SK-N-SH (cell line): ENCODE data around the gene IFI6. TPM values are rescaled to one million over a fixed set of nuclear protein-coding genes. Genes with fewer than 3 reads are reported as not detected.

Experiments used
- CTCF ChIA-PET: fragments of 300-600, 350-600 bp; formaldehyde crosslinking; extraction: SDS; loops from one replicate; lab custom pipeline; 2021; lab: Yijun Ruan, JAX
- POLR2A ChIA-PET: fragments of 350-600 bp; sonication (Branson Sonifier 250); formaldehyde crosslinking; extraction: SDS; loops from one replicate; lab custom pipeline; 2020; ENCODE audit warnings: antibody characterized with exemption, inconsistent platforms; lab: Yijun Ruan, JAX
- DNase-seq: peaks from one replicate; pipeline ENCODE4 v3.0.0; 2012
- H2AFZ ChIP-seq: fragments of 200-600 bp; sonication (generic); 2 replicates; pipeline ENCODE4 v1.8.1; 2016; ENCODE audit warnings: antibody characterized with exemption, mild to moderate bottlenecking, low read depth
- H3F3A ChIP-seq: fragments of 200-600 bp; sonication (generic); replicated peaks from 2 replicates; pipeline ENCODE3; 2016; ENCODE audit warnings: antibody characterized with exemption, mild to moderate bottlenecking; ENCODE audit not compliant: insufficient read depth
- H3K27ac ChIP-seq, 2 experiments: fragments of 200-500 bp in 1 of 2; fragments of 200-600 bp in 1 of 2; sonication (Bioruptor generic) in 1 of 2; sonication (generic), shearing (Covaris generic) in 1 of 2; 2 replicates each; pipeline versions ENCODE4 v1.5.1 to v1.6.1; 2014 to 2016; ENCODE audit warnings: low read depth in 2 of 2, inconsistent platforms in 1 of 2, low read length in 1 of 2, mild to moderate bottlenecking in 1 of 2, mixed read lengths in 1 of 2
- H3K27me3 ChIP-seq: fragments of 200-600 bp; sonication (generic), shearing (Covaris generic); 2 replicates; pipeline ENCODE4 v1.6.1; 2016; ENCODE audit warnings: mixed run types; ENCODE audit not compliant: insufficient read depth
- H3K36me3 ChIP-seq, 2 experiments: fragments of 200-500 bp in 1 of 2; fragments of 200-600 bp in 1 of 2; sonication (Bioruptor generic) in 1 of 2; sonication (generic) in 1 of 2; replicated peaks in 1 of 2; 2 replicates each; pipeline versions ENCODE3 to v1.5.1; 2014 to 2016; ENCODE audit warnings: low read length in 1 of 2, mild to moderate bottlenecking in 1 of 2; ENCODE audit not compliant: insufficient read depth in 2 of 2, control insufficient read depth in 1 of 2
- H3K4me1 ChIP-seq, 2 experiments: fragments of 200-500 bp in 1 of 2; fragments of 200-600 bp in 1 of 2; sonication (Bioruptor generic) in 1 of 2; sonication (generic), shearing (Covaris generic) in 1 of 2; 2 replicates each; pipeline versions ENCODE4 v1.5.1 to v1.6.1; 2014 to 2016; ENCODE audit warnings: low read depth in 1 of 2, low read length in 1 of 2, mixed run types in 1 of 2; ENCODE audit not compliant: insufficient read depth in 2 of 2, control insufficient read depth in 1 of 2
- H3K4me2 ChIP-seq: fragments of 200-600 bp; sonication (generic), shearing (Covaris generic); 2 replicates; pipeline ENCODE4 v1.6.1; 2017; ENCODE audit warnings: mixed run types
- H3K4me3 ChIP-seq, 2 experiments: fragments of 200-500 bp in 1 of 2; fragments of 200-600 bp in 1 of 2; sonication (Bioruptor generic) in 1 of 2; sonication (generic), shearing (Covaris generic) in 1 of 2; 2 replicates each; pipeline versions ENCODE4 v1.5.1 to v1.8.1; 2014 to 2016; ENCODE audit warnings: low read depth in 2 of 2, inconsistent platforms in 1 of 2, low read length in 1 of 2, mild to moderate bottlenecking in 1 of 2, mixed read lengths in 1 of 2, moderate library complexity in 1 of 2
- H3K79me2 ChIP-seq: fragments of 200-600 bp; sonication (generic); 2 replicates; pipeline ENCODE4 v1.8.1; 2017; ENCODE audit warnings: mild to moderate bottlenecking; ENCODE audit not compliant: insufficient read depth
- H3K9ac ChIP-seq: fragments of 200-600 bp; sonication (generic); 2 replicates; pipeline ENCODE4 v1.6.1; 2017; ENCODE audit warnings: mixed run types
- H3K9me2 ChIP-seq: fragments of 200-600 bp; sonication (generic); 2 replicates; pipeline ENCODE4 v1.6.1; 2017; ENCODE audit warnings: mixed run types
- H3K9me3 ChIP-seq: fragments of 200-600 bp; sonication (generic); 2 replicates; pipeline ENCODE4 v1.6.1; 2017; ENCODE audit warnings: mixed run types, mild to moderate bottlenecking, moderate library complexity
- H4K20me1 ChIP-seq: fragments of 200-600 bp; sonication (generic); 2 replicates; pipeline ENCODE4 v1.6.1; 2017; ENCODE audit warnings: mild to moderate bottlenecking, mixed run types; ENCODE audit not compliant: insufficient read depth
- ELF1 ChIP-seq: IDR thresholded peaks from 2 replicates; pipeline ENCODE4 v1.4.0; 2012
- EP300 ChIP-seq, 2 experiments: IDR thresholded peaks; 2 replicates each; pipeline versions ENCODE4 v1.4.0 to v1.6.1; 2012; ENCODE audit warnings: borderline replicate concordance in 1 of 2, low read depth in 1 of 2, low read length in 1 of 2
- EZH2phosphoT487 ChIP-seq: fragments of 200-600 bp; sonication (generic); IDR thresholded peaks from 2 replicates; pipeline ENCODE4 v1.6.1; 2017; ENCODE audit warnings: low read depth, mixed run types, mild to moderate bottlenecking, antibody characterized with exemption, moderate library complexity, borderline replicate concordance
- FOSL2 ChIP-seq: IDR thresholded peaks from 2 replicates; pipeline ENCODE4 v1.4.0; 2012; ENCODE audit warnings: low read depth, mild to moderate bottlenecking, moderate library complexity, borderline replicate concordance
- GABPA ChIP-seq: IDR thresholded peaks from 2 replicates; pipeline ENCODE4 v1.4.0; 2012; ENCODE audit warnings: low read depth, mild to moderate bottlenecking
- GATA2 ChIP-seq: sonication (generic); formaldehyde crosslinking; IDR thresholded peaks from 2 replicates; pipeline ENCODE4 v1.5.0; 2020; ENCODE audit warnings: mild to moderate bottlenecking, missing genetic modification reagents
- JUND ChIP-seq: IDR thresholded peaks from 2 replicates; pipeline ENCODE4 v1.4.0; 2012
- PBX3 ChIP-seq: IDR thresholded peaks from 2 replicates; pipeline ENCODE4; 2012
- POLR2AphosphoS5 ChIP-seq: IDR thresholded peaks from 2 replicates; pipeline ENCODE4 v1.6.1; 2012; ENCODE audit warnings: low read depth, low read length
- RAD21 ChIP-seq: IDR thresholded peaks from 2 replicates; pipeline ENCODE4 v1.6.1; 2012; ENCODE audit warnings: mild to moderate bottlenecking, low read length
- REST ChIP-seq: IDR thresholded peaks from 2 replicates; pipeline ENCODE4 v1.6.1; 2012; ENCODE audit warnings: mild to moderate bottlenecking, low read depth, low read length, moderate library complexity
- SMC3 ChIP-seq: IDR thresholded peaks from 2 replicates; pipeline ENCODE4 v1.6.1; 2012; ENCODE audit warnings: low read depth, low read length, improper control_type of control experiment
- TEAD4 ChIP-seq: IDR thresholded peaks from 2 replicates; pipeline ENCODE4 v1.4.0; 2012; ENCODE audit warnings: mild to moderate bottlenecking, borderline replicate concordance; ENCODE audit not compliant: insufficient read depth
- USF2 ChIP-seq: fragments of 150-350 bp; IDR thresholded peaks from 2 replicates; pipeline ENCODE4 v1.6.1; 2017; ENCODE audit warnings: antibody characterized with exemption, low read length, low read depth, borderline replicate concordance
- ZBTB33 ChIP-seq: IDR thresholded peaks from 2 replicates; pipeline ENCODE4 v1.4.0; 2012; ENCODE audit warnings: low read depth, borderline replicate concordance
- WGBS: methylation state at CpG from one replicate; pipeline ENCODE4 v1.1.6; 2017; ENCODE audit warnings: low lambda C conversion rate; 5-methylcytosine and 5-hydroxymethylcytosine counted together
- polyA plus RNA-seq, 3 experiments: library from polyadenylated mRNA; depleted of rRNA; stranded (reverse); fragments of >200 nt; gene quantifications; 2 replicates each; pipeline ENCODE4 v1.2.3, GENCODE V29; 2012

IFI6 gene
- polyA plus RNA-seq, 1 of the 3 experiments (the other 2 are of a cell fraction) = 35.6 TPM

DNA sequence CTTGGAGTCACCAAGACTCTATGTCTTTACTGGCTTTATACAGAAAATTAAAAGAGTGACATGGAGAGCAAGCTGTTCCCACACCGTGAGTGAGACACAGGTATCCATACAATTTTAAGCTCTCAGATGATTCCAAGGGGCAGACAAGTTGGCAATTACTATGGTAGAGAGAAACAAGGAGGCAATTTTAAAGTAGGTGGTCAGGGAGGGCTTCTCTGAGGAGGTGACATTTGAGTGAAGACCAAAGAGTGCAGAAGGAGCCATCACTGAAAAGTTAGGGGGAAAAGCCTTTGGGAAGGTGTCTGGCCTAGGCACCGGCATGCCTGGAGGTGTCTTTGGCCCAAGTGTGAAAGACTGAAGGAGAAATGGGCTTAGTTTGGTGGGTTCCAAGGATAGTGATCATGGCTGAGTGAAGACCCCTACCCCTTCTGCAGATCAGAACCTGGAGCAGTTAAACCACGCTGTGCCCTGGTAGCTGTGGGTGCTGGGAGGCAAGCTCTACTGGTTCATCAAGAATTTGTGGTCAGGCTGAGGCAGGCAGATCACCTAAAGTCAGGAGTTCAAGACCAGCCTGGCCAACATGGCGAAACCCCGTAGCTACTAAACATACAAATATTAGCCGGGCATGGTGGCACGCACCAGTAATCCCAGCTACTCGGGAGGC, 10.4 kb downstream of the IFI6 start:
- Histone ChIP-seq H3K9me3 (no peaks in the 10 kb centered on the region), H3K27ac (no peak overlapping the region), H3F3A (peaks cover 5% of the 10 kb centered on the region), H3K9me2 (no peaks in the 10 kb centered on the region), H3K4me1 (peaks cover 6 to 9% of the 10 kb centered on the region in 2 experiments; a peak in 2 of 4 replicates), H3K4me2 (no peak overlapping the region), H3K36me3 (no peaks in the 10 kb centered on the region), H3K79me2 (no peaks in the 10 kb centered on the region), H3K9ac (no peak overlapping the region), H3K4me3 (no peak overlapping the region), H2AFZ (no peak overlapping the region), H3K27me3 (no peaks in the 10 kb centered on the region), H4K20me1 (no peaks in the 10 kb centered on the region)
- 93% methylated on average over 7 of the region's 8 CpGs for WGBS
- POLR2A ChIA-PET = no interaction called here
- CTCF ChIA-PET = interaction anchor here (0.7 to 18.4 kb wide), 13 partner anchors 8 to 365 kb away, joined by 3 to 526 read pairs (median 8); partner anchors contain the start of gene AHDC1
- no peak for TF ChIP-seq EP300 (IDR thresholded peaks at IDR 0.05; ENCODE audit: borderline replicate concordance in 1 of 2, low read depth in 1 of 2, low read length in 1 of 2)
- no peak for TF ChIP-seq POLR2AphosphoS5
- TF ChIP-seq PBX3 = no peak
- TF ChIP-seq RAD21 = no peak
- no peak for TF ChIP-seq FOSL2
- no peak for TF ChIP-seq ELF1
- no peak for TF ChIP-seq USF2
- TF ChIP-seq GATA2 (CRISPR knock-in tag) = no peak
- no peak for TF ChIP-seq EZH2phosphoT487
- no peak for TF ChIP-seq REST
- no peak for TF ChIP-seq JUND
- TF ChIP-seq GABPA = no peak
- no peak for TF ChIP-seq SMC3
- TF ChIP-seq ZBTB33 = no peak
- no peak for TF ChIP-seq TEAD4
- DNase-seq = no peak
